DMS114 treated with DMSO at 0.1 percent for 48 hours (cell line): Measurements from ENCODE around the gene SNX7.

Source experiments
- DNase-seq: peaks from one replicate; lab custom pipeline; 2025; ENCODE audit not compliant: unreplicated experiment; lab: John Stamatoyannopoulos, UW

SNX7 gene

GRCh38 chr1:98661544-98662355, at the start of gene SNX7:
Gene SNX7, plus strand, starts transcription at chr1:98661721. Its CDS starts 11 bp downstream, at chr1:98661732.
- DNase-seq, result no peak

GRCh38 chr1:98637316-98637715, 24.2 kb upstream of the SNX7 start:
- no peak for DNase-seq

GRCh38 chr1:98638185-98638584, 23.3 kb upstream of the SNX7 start:
- DNase-seq, result no peak

- DNase-seq, result no peak
These were observed 17.0 kb upstream of the SNX7 start for GRCh38 chr1:98644510-98644909.

- no peak for DNase-seq
These were observed 10.3 kb upstream of the SNX7 start for GRCh38 chr1:98651116-98651632.

GRCh38 chr1:98653123-98653522, 8.4 kb upstream of the SNX7 start:
- DNase-seq, result no peak

GRCh38 chr1:98659879-98660278, 1.6 kb upstream of the SNX7 start:
- DNase-seq, result no peak

- no peak for DNase-seq
These were observed 479 bp upstream of the SNX7 start for GRCh38 chr1:98660940-98661543.

- no peak for DNase-seq
These were observed 792 bp downstream of the SNX7 start for GRCh38 chr1:98662356-98662670.

- DNase-seq, result no peak
These were observed 7.2 kb downstream of the SNX7 start for GRCh38 chr1:98668733-98669132.

GRCh38 chr1:98669355-98670296, 8.1 kb downstream of the SNX7 start:
- no peak for DNase-seq

- no peak for DNase-seq
These were observed 10.7 kb downstream of the SNX7 start for GRCh38 chr1:98672189-98672588.

GRCh38 chr1:98674075-98674781, 12.7 kb downstream of the SNX7 start:
- DNase-seq, result no peak

- DNase-seq, result no peak
These were observed 13.8 kb downstream of the SNX7 start for GRCh38 chr1:98675282-98675681.

GRCh38 chr1:98677288-98677687, 15.8 kb downstream of the SNX7 start:
- DNase-seq, result no peak

GRCh38 chr1:98681812-98682211, 20.3 kb downstream of the SNX7 start:
- no peak for DNase-seq

GRCh38 chr1:98688110-98688739, 26.7 kb downstream of the SNX7 start:
- DNase-seq, result no peak

- DNase-seq, result no peak
These were observed 29.1 kb downstream of the SNX7 start for GRCh38 chr1:98690576-98690975.

- DNase-seq, result no peak
These were observed 31.0 kb downstream of the SNX7 start for GRCh38 chr1:98692482-98692881.

- DNase-seq, result no peak
These were observed 31.9 kb downstream of the SNX7 start for GRCh38 chr1:98693385-98693784.
